Measurements from ENCODE around the gene PCDHGB5.
A peak's percentile ranks its signal among the peaks of the same experiment; 100 is the strongest.
"Not testable (repeated sequence)": the region's sequence is repeated elsewhere in the genome, so short reads cannot be mapped to it uniquely, and the experiment has no call there.

PCDHGB5 gene

DNA sequence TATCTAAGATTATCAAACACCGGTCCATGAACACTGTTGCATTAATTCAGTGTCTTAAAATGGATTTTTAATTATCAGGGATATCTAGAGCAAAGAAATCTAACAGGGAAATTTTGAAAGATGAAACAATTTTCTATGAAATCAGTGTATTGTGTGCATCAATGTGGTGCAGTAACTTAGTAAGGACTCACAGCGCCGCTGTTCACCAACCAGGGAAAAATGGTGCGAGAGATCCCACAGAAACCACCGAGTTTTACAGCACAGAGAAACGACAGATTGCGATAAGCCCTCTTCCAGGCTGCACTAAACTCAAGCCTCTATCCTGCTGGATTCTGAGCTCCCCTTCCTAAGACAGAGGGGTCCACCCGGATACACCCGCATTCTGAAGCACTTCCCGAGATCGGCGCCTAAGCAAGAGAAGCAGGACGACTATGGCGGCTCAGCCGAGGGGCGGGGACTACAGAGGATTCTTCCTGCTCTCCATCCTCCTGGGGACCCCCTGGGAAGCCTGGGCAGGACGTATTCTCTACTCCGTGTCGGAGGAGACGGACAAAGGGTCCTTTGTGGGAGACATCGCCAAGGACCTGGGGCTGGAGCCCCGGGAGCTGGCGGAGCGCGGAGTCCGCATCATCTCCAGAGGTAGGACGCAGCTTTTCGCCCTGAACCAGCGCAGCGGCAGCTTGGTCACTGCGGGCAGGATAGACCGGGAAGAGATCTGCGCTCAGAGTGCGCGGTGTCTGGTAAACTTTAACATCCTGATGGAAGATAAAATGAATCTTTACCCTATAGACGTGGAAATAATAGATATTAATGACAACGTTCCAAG is 15.1 kb upstream of the PCDHGB5 start, which contains the start of gene PCDHGA7:
Gene PCDHGA7 (plus strand): TSS at position 274 of the 826 bp plus-strand sequence. CDS start 158 bp downstream, at position 432.
- DNase-seq: no peak

DNA sequence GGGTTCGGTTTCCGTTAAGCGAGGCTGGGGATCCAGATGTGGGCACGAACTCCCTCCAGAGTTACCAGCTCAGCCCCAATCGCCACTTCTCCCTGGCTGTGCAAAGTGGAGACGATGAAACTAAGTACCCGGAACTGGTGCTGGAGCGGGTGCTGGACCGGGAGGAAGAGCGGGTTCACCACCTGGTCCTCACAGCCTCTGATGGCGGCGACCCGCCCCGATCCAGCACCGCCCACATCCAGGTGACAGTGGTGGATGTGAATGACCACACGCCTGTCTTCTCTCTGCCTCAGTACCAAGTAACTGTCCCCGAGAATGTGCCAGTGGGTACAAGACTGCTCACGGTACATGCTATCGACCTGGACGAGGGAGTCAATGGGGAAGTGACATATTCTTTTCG is 14.4 kb upstream of the PCDHGB5 start:
- no peak for DNase-seq

DNA sequence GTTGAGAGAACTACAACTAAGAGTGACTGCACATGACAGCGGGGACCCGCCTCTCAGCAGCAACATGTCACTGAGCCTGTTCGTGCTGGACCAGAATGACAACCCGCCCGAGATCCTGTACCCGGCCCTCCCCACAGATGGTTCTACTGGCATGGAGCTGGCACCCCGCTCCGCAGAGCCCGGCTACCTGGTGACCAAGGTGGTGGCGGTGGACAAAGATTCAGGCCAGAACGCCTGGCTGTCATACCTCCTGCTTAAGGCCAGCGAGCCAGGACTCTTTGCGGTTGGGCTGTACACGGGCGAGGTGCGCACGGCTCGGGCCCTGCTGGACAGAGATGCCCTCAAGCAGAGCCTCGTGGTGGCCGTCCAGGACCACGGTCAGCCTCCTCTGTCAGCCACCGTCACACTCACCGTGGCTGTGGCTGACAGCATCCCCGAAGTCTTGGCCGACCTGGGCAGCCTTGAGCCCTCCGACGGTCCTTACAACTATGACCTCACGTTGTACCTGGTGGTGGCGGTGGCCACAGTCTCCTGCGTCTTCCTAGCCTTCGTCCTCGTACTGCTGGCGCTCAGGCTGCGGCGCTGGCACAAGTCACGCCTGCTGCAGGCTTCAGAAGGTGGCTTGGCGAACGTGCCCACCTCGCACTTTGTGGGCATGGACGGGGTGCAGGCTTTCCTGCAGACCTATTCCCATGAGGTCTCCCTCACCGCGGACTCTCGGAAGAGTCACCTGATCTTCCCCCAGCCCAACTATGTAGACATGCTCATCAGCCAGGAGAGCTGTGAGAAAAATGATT is 13.1 kb upstream of the PCDHGB5 start:
- DNase-seq: no peak

DNA sequence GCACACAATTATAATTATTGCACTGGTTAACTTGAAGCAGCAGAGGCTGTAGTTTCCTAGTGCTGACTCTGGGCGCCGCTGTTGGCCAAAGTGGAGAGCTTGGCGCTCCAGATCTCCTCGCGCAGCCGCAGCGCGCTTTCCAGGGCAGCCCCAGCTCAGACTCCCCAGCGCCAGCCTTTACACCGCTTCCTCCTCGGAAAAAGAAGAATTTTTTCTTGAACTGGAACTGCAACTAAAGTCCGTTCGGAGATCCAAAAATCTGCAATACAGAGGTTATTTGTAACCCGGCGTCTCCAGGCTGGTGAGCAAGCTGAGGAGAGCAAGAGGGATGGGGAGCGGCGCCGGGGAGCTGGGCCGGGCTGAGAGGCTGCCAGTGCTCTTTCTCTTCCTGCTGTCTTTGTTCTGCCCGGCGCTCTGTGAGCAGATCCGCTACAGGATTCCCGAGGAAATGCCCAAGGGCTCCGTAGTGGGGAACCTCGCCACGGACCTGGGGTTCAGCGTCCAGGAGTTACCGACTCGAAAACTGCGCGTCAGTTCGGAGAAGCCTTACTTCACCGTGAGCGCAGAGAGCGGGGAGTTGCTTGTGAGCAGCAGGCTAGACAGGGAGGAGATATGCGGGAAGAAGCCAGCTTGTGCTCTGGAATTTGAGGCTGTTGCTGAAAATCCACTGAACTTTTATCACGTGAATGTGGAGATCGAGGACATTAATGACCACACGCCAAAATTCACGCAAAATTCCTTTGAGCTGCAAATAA is 10.0 kb upstream of the PCDHGB5 start, which contains the start of gene PCDHGB4:
Gene PCDHGB4 (plus strand): TSS at position 142 of the 755 bp plus-strand sequence. CDS start 187 bp downstream, at position 329.
- DNase-seq: not testable (repeated sequence)

DNA sequence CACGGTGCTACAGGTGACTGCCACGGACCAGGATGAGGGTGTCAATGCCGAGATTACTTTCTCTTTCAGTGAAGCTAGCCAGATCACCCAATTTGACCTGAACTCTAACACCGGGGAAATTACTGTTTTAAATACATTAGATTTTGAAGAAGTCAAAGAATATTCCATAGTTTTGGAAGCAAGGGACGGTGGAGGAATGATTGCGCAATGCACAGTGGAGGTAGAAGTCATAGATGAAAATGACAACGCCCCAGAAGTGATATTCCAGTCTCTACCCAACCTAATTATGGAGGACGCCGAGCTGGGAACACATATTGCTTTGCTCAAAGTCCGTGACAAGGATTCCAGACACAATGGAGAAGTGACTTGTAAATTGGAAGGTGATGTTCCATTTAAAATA is 9.1 kb upstream of the PCDHGB5 start:
- no peak for DNase-seq

DNA sequence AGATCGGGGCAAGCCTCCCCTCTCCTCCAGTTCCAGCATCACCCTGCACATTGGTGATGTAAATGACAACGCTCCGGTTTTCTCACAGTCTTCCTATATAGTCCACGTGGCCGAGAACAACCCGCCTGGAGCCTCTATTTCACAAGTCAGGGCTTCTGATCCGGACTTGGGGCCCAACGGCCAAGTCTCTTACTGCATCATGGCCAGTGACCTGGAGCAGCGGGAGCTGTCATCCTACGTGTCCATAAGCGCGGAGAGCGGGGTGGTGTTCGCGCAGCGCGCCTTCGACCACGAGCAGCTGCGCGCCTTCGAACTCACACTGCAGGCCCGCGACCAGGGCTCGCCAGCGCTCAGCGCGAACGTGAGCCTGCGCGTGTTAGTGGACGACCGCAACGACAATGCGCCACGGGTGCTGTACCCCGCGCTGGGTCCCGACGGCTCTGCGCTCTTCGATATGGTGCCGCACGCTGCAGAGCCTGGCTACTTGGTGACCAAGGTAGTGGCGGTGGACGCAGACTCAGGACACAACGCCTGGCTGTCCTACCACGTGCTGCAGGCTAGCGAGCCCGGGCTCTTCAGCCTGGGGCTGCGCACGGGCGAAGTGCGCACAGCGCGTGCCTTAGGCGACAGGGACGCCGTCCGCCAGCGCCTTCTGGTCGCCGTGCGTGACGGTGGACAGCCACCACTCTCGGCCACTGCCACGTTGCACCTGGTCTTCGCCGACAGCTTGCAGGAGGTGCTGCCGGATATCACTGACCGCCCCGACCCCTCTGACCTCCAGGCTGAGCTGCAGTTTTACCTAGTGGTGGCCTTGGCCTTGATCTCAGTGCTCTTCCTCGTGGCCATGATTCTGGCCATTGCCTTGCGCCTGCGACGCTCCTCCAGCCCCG is 8.3 kb upstream of the PCDHGB5 start:
- DNase-seq: no peak

DNA sequence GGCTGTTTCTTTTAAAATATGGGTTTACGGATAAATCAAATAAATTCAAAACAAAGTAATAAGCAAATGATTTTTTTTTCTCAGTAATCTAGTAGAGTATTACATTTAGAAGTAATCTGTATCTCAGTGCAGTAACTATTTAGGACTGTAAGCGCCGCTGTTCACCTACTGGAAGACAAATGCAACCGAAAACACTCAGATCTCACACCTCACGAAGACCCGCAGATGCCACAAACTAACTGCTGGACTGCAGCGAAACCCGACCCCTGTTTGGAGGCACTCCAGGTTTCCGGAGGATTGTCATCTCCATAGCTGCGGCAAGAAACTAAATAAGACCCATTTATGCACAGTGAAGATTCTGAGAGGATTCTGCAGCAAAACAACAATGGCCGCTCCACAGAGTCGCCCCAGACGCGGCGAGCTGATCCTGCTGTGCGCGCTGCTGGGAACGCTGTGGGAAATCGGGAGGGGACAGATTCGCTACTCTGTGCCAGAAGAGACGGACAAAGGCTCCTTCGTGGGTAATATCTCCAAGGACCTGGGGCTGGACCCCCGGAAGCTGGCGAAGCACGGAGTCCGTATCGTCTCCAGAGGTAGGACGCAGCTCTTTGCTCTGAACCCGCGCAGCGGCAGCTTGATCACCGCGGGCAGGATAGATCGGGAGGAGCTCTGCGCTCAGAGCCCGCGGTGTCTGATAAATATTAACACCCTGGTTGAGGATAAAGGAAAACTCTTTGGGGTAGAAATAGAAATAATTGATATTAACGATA is 5.1 kb upstream of the PCDHGB5 start, which contains the start of gene PCDHGA8:
Gene PCDHGA8 (plus strand): TSS at position 205 of the 770 bp plus-strand sequence. CDS start 181 bp downstream, at position 386.
- DNase-seq: no peak

DNA sequence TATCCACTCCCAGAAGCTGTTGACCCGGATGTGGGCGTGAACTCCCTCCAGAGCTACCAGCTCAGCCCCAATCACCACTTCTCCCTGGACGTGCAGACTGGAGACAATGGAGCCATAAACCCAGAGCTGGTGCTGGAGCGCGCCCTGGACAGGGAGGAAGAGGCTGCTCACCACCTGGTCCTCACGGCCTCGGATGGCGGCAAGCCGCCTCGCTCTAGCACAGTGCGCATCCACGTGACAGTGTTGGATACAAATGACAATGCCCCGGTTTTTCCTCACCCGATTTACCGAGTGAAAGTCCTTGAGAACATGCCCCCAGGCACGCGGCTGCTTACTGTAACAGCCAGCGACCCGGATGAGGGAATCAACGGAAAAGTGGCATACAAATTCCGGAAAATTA is 4.5 kb upstream of the PCDHGB5 start:
- no peak for DNase-seq

DNA sequence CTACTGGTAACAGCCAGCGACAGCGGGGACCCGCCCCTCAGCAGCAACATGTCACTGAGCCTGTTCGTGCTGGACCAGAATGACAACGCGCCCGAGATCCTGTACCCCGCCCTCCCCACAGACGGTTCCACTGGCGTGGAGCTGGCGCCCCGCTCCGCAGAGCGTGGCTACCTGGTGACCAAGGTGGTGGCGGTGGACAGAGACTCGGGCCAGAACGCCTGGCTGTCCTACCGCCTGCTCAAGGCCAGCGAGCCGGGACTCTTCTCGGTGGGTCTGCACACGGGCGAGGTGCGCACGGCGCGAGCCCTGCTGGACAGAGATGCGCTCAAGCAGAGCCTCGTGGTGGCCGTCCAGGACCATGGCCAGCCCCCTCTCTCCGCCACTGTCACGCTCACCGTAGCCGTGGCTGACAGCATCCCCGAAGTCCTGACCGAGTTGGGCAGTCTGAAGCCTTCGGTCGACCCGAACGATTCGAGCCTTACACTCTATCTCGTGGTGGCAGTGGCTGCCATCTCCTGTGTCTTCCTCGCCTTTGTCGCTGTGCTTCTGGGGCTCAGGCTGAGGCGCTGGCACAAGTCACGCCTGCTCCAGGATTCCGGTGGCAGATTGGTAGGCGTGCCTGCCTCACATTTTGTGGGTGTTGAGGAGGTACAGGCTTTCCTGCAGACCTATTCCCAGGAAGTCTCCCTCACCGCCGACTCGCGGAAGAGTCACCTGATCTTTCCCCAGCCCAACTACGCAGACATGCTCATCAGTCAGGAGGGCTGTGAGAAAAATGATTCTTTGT is 3.2 kb upstream of the PCDHGB5 start:
- DNase-seq: not testable (repeated sequence)

DNA sequence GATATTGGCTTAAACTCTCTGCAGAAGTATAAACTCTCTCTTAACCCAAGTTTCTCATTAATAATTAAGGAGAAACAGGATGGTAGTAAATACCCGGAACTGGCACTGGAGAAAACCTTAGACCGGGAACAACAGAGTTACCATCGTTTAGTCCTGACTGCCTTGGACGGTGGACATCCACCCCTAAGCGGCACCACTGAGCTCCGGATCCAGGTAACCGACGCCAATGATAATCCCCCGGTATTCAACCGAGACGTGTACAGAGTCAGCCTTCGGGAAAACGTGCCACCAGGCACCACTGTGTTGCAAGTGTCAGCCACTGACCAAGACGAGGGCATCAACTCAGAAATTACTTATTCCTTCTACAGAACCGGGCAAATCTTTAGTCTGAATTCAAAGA is 861 bp downstream of the PCDHGB5 start:
- DNase-seq: no peak

DNA sequence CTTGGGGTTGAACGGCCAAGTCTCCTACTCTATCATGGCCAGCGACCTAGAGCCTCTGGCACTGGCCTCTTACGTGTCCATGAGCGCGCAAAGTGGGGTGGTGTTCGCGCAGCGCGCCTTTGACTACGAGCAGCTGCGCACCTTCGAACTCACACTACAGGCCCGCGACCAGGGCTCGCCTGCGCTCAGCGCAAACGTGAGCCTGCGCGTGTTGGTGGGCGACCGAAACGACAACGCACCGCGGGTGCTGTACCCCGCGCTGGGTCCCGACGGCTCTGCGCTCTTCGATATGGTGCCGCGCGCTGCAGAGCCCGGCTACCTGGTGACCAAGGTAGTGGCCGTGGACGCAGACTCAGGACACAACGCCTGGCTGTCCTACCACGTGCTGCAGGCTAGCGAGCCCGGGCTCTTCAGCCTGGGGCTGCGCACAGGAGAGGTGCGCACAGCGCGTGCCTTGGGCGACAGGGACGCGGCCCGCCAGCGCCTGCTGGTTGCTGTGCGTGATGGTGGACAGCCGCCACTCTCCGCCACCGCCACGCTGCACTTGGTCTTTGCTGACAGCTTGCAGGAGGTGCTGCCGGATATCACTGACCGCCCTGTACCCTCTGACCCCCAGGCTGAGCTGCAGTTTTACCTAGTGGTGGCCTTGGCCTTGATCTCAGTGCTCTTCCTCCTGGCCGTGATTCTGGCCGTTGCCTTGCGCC is 2.0 kb downstream of the PCDHGB5 start:
- no peak for DNase-seq

DNA sequence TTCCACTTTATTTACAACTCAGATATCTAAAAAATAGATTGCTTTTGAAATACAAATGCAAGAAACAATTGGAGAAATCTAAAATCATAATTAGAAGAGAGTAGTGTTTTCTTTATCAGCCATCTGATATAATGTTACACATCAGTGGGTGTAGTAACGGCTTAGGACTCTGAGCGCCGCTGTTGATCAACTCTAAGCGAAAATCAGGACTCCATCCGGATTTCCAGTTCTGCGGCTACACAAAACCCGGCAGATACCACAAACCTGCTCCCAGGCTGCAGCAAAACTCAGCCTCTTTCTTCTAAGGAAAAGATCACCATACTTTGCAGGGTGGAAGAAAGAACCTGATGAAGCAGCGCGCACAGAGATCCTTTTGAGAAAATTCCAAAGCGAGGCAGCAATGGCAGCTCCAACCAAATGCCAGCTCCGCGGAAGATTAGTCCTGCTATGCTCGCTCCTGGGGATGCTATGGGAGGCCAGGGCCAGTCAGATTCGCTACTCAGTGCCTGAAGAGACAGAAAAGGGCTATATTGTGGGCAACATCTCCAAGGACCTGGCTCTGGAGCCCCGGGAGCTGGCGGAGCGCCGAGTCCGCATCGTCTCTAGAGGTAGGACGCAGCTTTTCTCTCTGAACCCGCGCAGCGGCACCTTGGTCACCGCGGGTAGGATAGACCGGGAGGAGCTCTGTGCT is 5.0 kb downstream of the PCDHGB5 start, which contains the start of gene PCDHGA9:
Gene PCDHGA9 (plus strand): TSS at position 226 of the 691 bp plus-strand sequence. CDS start 175 bp downstream, at position 401.
- DNase-seq: no peak

DNA sequence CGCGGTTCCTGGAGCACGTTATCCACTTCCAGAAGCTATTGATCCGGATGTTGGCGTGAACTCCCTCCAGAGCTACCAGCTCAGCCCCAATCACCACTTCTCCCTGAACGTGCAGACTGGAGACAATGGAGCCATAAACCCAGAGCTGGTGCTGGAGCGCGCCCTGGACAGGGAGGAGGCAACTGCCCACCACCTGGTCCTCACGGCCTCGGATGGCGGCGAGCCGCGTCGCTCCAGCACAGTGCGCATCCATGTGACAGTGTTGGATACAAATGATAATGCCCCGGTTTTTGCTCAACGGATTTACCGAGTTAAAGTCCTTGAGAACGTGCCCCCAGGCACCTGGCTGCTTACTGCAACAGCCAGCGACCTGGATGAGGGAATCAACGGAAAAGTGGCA is 5.6 kb downstream of the PCDHGB5 start:
- DNase-seq: no peak

DNA sequence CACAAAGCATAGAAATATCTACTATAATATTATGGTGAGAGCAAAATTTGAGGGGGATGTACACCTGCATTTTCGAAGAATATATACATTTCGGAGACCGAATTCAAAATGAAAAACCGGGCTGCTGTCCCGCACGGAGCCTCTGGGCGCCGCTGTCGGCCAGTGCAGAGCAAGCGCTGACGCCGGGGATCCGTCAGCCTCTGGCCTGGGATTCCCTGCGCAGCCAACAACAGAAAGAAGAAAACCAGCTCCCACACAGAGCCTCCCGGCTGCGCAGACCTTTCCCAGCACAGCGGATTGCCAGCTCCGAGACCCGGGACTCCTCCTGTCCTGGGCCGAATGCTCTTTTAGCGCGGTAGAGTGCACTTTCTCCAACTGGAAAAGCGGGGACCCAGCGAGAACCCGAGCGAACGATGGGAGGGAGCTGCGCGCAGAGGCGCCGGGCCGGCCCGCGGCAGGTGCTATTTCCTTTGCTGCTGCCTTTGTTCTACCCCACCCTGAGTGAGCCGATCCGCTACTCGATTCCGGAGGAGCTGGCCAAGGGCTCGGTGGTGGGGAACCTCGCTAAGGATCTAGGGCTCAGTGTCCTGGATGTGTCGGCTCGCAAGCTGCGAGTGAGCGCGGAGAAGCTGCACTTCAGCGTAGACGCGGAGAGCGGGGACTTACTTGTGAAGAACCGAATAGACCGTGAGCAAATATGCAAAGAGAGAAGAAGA is 10.2 kb downstream of the PCDHGB5 start, which contains the start of gene PCDHGB6:
Gene PCDHGB6 (plus strand): TSS at position 232 of the 716 bp plus-strand sequence. CDS start 182 bp downstream, at position 414.
- DNase-seq: not testable (repeated sequence)

DNA sequence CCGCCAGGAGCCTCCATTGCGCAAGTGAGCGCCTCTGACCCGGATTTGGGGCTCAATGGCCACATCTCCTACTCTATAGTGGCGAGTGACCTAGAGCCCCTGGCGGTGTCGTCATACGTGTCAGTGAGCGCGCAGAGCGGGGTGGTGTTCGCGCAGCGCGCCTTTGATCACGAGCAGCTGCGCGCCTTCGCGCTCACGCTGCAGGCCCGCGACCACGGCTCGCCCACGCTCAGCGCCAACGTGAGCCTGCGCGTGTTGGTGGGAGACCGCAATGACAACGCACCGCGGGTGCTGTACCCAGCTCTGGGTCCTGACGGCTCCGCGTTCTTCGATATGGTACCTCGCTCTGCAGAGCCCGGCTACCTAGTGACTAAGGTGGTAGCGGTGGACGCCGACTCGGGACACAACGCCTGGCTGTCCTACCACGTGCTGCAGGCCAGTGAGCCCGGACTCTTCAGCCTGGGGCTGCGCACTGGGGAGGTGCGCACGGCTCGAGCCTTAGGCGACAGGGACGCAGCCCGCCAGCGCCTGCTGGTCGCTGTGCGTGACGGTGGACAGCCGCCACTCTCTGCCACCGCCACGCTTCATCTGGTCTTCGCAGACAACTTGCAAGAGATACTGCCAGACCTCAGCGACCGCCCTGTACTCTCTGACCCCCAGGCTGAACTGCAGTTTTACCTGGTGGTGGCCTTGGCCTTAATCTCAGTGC is 12.0 kb downstream of the PCDHGB5 start:
- no peak for DNase-seq

DNA sequence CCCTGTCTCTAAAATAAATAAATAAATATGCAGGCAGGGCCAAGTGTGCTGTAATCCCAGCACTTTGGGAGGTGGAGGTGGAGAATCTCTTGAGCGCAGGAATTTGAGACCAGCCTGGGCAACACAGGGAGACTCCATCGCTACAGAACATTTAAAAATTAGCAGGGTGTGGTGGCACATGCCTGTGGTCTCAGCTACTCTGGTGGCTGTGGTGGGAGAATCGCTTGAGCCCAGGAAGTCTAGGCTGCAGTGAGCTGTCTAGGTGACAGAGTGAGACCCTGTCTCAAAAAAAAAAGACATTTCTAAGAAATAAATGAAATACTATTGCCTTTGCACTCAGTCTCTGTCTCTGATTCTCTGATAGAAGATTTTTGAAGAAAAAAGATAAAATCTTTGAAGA is 13.8 kb downstream of the PCDHGB5 start:
- no peak for DNase-seq

DNA sequence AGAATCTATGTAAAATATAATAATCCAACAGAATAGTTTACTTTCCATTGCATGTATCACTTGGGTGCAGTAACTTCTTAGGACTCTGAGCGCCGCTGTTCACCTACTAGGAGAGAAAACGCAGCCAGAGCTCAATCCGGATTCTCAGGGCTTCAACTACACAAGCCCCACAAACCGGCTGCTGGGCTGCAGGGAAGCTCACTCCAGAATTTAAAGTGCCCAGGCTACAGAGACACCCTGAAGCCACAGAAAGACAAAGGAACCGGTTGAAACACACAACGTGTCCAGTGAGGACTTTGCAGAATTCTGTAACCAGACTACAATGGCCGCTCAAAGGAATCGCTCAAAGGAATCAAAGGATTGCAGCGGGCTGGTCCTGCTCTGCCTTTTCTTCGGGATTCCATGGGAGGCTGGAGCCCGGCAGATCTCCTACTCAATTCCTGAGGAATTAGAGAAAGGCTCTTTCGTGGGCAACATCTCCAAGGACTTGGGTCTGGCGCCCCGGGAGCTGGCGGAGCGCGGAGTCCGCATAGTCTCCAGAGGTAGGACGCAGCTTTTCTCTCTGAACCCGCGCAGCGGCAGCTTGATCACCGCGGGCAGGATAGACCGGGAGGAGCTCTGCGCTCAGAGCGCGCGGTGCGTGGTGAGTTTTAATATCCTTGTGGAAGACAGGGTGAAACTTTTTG is 15.2 kb downstream of the PCDHGB5 start, which contains the start of gene PCDHGA10:
Gene PCDHGA10 (plus strand): TSS at position 134 of the 686 bp plus-strand sequence. CDS start 189 bp downstream, at position 323.
- peak; percentile 41 for DNase-seq
